Measurements from ENCODE around the gene SMCO2.

The SMCO2 gene

GRCh38 chr12:27455589-27455988 lies 9.1 kb downstream of the SMCO2 start:
- DNase-seq = no peak

- DNase-seq = no peak
Observed at GRCh38 chr12:27456618-27457017, 10.1 kb downstream of the SMCO2 start.

GRCh38 chr12:27460471-27460978 lies 14.0 kb downstream of the SMCO2 start:
- DNase-seq = peak; percentile 15 to 16

- DNase-seq = no peak
Observed at GRCh38 chr12:27462151-27462694, 15.7 kb downstream of the SMCO2 start.

GRCh38 chr12:27462851-27463250 lies 16.3 kb downstream of the SMCO2 start:
- no peak for DNase-seq

GRCh38 chr12:27463511-27464219 lies 17.1 kb downstream of the SMCO2 start:
- DNase-seq = no peak

GRCh38 chr12:27464220-27464554 lies 17.7 kb downstream of the SMCO2 start:
- DNase-seq = no peak

GRCh38 chr12:27467641-27468040 lies 21.1 kb downstream of the SMCO2 start:
- DNase-seq = no peak

GRCh38 chr12:27468241-27468640 lies 21.7 kb downstream of the SMCO2 start:
- no peak for DNase-seq

GRCh38 chr12:27469176-27469736 lies 22.7 kb downstream of the SMCO2 start:
- DNase-seq = no peak

GRCh38 chr12:27472604-27473003 lies 26.1 kb downstream of the SMCO2 start:
- DNase-seq = no peak

- no peak for DNase-seq
Observed at GRCh38 chr12:27474344-27474743, 27.8 kb downstream of the SMCO2 start.

- no peak for DNase-seq
Observed at GRCh38 chr12:27477049-27477448, 30.5 kb downstream of the SMCO2 start.

- DNase-seq = no peak
Observed at GRCh38 chr12:27478949-27479348, 32.4 kb downstream of the SMCO2 start.

GRCh38 chr12:27480016-27480415 lies 33.5 kb downstream of the SMCO2 start:
- no peak for DNase-seq

- no peak for DNase-seq
Observed at GRCh38 chr12:27486961-27487360, 40.4 kb downstream of the SMCO2 start.

- no peak for DNase-seq
Observed at GRCh38 chr12:27488479-27488878, 41.9 kb downstream of the SMCO2 start.

GRCh38 chr12:27491226-27491625 lies 44.7 kb downstream of the SMCO2 start:
- DNase-seq = no peak

GRCh38 chr12:27493260-27493940 lies 46.9 kb downstream of the SMCO2 start:
- DNase-seq = no peak

GRCh38 chr12:27497446-27497845 lies 50.9 kb downstream of the SMCO2 start:
- DNase-seq = no peak

GRCh38 chr12:27498149-27498548 lies 51.6 kb downstream of the SMCO2 start:
- DNase-seq = no peak

GRCh38 chr12:27498761-27499160 lies 52.2 kb downstream of the SMCO2 start:
- no peak for DNase-seq

GRCh38 chr12:27499377-27499776 lies 52.8 kb downstream of the SMCO2 start:
- DNase-seq = no peak

- no peak for DNase-seq
Observed at GRCh38 chr12:27500546-27500945, 54.0 kb downstream of the SMCO2 start.
